Natural killer cell treated with Interleukin-12 subunit alpha and Interleukin-12 subunit beta and Interleukin-15 and Interleukin-18, amount 100 ng/mL, for 72 hours (primary cell): ENCODE data around the gene CRYBB2. TPM values are rescaled to one million over a fixed set of nuclear protein-coding genes. Genes with fewer than 3 reads are reported as not detected.

Source experiments
- ATAC-seq, 2 donors: fragments of 150-1000 bp; cut with Tn5 transposase in 1 of 2; sonication (Bioruptor Pico), chemical (Tn5 transposase) in 1 of 2; 2 replicates each; pipeline ENCODE4 v1.10.0; 2021
- DNase-seq: peaks from one replicate; pipeline ENCODE4 v3.0.0; 2022; ENCODE audit warnings: low spot score
- H3K27ac Mint-ChIP-seq, 2 donors: 1 replicate in 1 of 2; 2 replicates in 1 of 2; pipeline ENCODE4 v1.8.0; 2022; ENCODE audit warnings: mixed read lengths in 2 of 2, mild to moderate bottlenecking in 1 of 2, moderate library complexity in 1 of 2
- H3K27me3 Mint-ChIP-seq, 2 donors: 1 replicate in 1 of 2; 2 replicates in 1 of 2; pipeline ENCODE4 v1.8.0; 2022; ENCODE audit warnings: mixed read lengths in 2 of 2
- H3K36me3 Mint-ChIP-seq: one replicate; pipeline ENCODE4 v1.8.0; 2022; ENCODE audit warnings: mixed read lengths
- H3K4me1 Mint-ChIP-seq, 2 donors: 1 replicate in 1 of 2; 2 replicates in 1 of 2; pipeline ENCODE4 v1.8.0; 2022; ENCODE audit warnings: low read depth in 2 of 2, mixed read lengths in 2 of 2, mild to moderate bottlenecking in 1 of 2
- H3K4me3 Mint-ChIP-seq: one replicate; pipeline ENCODE4 v1.8.0; 2022; ENCODE audit warnings: mixed read lengths
- H3K9me3 Mint-ChIP-seq: 2 replicates; pipeline ENCODE4 v1.8.0; 2022; ENCODE audit warnings: mixed read lengths
- total RNA-seq, 2 donors: library from RNA; stranded (reverse); gene quantifications; one replicate each; pipeline ENCODE4 v1.2.3, GENCODE V29; 2022

CRYBB2 gene
- total RNA-seq, 2 donors from 2014 or later: not detected

DNA sequence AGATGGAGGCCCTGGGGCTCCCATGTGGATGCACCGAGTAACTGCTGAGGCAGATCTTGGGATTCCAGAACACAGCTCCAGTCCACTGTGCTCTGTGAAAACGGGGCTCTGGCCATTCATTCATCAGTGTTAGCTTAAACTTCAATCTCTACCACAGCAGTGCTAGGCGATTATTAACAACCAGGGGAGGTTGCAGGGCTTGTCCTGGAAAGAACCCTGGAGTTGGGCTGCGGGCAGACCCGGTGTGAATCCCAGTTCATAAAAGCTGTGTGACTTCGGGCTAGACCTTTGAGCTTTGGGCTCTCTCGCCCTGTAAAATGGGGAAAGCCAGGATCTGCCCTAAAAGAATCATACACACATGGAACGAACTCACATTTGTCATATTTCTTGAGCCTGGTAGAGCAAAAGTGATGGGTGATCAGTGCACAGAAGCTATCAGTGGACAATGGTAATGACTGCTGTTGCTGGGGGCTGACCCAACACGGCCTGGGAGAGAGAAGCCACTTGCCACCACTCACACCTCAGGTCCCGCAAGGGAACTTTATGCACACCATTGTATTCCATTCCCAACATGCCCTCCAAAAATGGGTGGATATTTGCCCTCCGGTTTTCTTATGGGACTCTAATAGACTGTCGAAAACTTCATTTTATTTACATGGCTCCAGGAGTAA, 35.4 kb upstream of the CRYBB2 start:
- Mint-ChIP-seq H3K4me1 (peaks cover 0 to 4% of the 10 kb centered on the region in 2 donors), H3K27me3 (peaks cover 0 to 3% of the 10 kb centered on the region in 2 donors), H3K27ac (no peak overlapping the region), H3K36me3 (peaks cover 14% of the 10 kb centered on the region), H3K9me3 (peaks cover 4% of the 10 kb centered on the region), H3K4me3 (no peak overlapping the region)
- ATAC-seq: no peak
- DNase-seq: no peak

GRCh38 chr22:25186140-25186539, 33.3 kb upstream of the CRYBB2 start:
- peaks cover 0 to 3% of the 10 kb centered on the region in 2 donors for H3K27me3 Mint-ChIP-seq
- H3K4me3 Mint-ChIP-seq: no peak overlapping the region
- ATAC-seq (no peak), DNase-seq (no peak)
- H3K27ac Mint-ChIP-seq: no peak overlapping the region
- H3K9me3 Mint-ChIP-seq: no peaks in the 10 kb centered on the region
- peaks cover 0 to 4% of the 10 kb centered on the region in 2 donors for H3K4me1 Mint-ChIP-seq
- H3K36me3 Mint-ChIP-seq: peaks cover 5% of the 10 kb centered on the region

- H3K4me1 Mint-ChIP-seq: peaks cover 0 to under 1% of the 10 kb centered on the region in 2 donors
- DNase-seq (no peak), ATAC-seq (no peak)
- H3K27ac Mint-ChIP-seq: no peak overlapping the region
- H3K4me3 Mint-ChIP-seq: no peak overlapping the region
- no peaks in the 10 kb centered on the region for H3K9me3 Mint-ChIP-seq
- H3K36me3 Mint-ChIP-seq: peaks cover under 1% of the 10 kb centered on the region
- no peaks in the 10 kb centered on the region for H3K27me3 Mint-ChIP-seq
These were observed 32.0 kb upstream of the CRYBB2 start for GRCh38 chr22:25187469-25187868.

DNA sequence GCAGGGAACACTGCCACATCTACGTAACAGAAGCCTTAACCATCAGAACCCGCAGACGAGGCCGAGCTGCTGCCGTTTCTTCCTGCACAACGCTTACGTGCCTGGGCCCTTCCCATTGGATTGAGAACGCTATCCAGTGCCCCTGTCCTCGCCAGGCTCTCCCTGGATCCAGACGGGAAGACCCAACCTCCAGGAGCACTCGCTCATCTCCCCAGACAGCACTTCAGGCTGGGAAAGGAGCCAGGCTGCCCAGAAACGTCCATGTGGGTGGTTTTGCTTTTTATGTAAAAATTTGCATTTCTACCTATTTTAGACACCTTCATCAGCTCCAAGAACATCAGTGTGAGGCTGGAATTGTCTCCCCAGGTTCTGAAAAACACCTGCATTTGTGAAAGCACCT, 27.0 kb upstream of the CRYBB2 start:
- H3K9me3 Mint-ChIP-seq: no peaks in the 10 kb centered on the region
- DNase-seq (no peak), ATAC-seq (no peak)
- H3K27ac Mint-ChIP-seq: no peak overlapping the region
- H3K36me3 Mint-ChIP-seq: no peaks in the 10 kb centered on the region
- no peak overlapping the region for H3K4me3 Mint-ChIP-seq
- H3K27me3 Mint-ChIP-seq: no peaks in the 10 kb centered on the region
- H3K4me1 Mint-ChIP-seq: no peaks in the 10 kb centered on the region

DNA sequence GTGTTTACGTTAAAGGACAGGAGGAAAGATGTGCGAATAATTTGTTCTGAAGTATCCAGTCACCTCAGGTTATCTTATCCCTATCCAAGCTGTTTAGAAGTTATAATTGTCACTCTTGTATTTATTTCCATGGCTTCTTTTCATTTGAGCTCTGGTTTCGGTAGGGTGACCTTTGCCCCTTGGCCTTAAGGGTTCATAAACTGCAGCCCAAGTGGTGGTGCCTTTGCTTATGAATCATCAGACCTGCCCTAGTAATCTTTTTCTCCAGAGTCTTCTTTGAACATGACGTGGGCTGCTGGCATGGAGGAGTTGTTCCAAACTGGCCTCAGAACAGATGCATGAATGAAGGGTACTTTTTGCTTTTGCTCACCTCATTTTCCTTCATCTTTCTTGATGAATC, 26.3 kb upstream of the CRYBB2 start:
- no peak overlapping the region for H3K4me3 Mint-ChIP-seq
- ATAC-seq (no peak), DNase-seq (no peak)
- H3K36me3 Mint-ChIP-seq: no peaks in the 10 kb centered on the region
- H3K27me3 Mint-ChIP-seq: no peaks in the 10 kb centered on the region
- no peaks in the 10 kb centered on the region for H3K9me3 Mint-ChIP-seq
- H3K27ac Mint-ChIP-seq: no peak overlapping the region
- no peaks in the 10 kb centered on the region for H3K4me1 Mint-ChIP-seq

- no peaks in the 10 kb centered on the region for H3K36me3 Mint-ChIP-seq
- ATAC-seq (no peak), DNase-seq (no peak)
- H3K4me1 Mint-ChIP-seq: no peaks in the 10 kb centered on the region
- H3K4me3 Mint-ChIP-seq: no peak overlapping the region
- H3K27ac Mint-ChIP-seq: no peak overlapping the region
- H3K27me3 Mint-ChIP-seq: no peaks in the 10 kb centered on the region
- no peaks in the 10 kb centered on the region for H3K9me3 Mint-ChIP-seq
These were observed 25.9 kb upstream of the CRYBB2 start for GRCh38 chr22:25193548-25193947.

DNA sequence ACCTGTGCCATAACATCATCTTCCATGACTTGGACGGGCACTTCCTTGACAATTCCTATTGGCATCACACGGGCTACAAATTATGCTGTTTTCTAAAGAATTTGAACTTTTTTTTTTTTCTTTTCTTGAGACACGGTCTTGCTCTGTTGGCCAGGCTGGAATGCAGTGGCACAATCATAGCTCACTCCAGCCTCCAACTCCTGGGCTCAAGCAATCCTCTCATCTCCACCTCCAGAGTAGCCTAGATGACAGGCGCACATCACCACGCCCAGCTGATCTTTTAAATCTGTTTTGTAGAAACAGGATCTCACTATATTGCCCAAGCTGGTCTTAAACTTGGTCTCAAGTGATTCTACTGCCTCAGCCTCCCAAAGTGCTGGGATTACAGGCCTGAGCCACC, 23.1 kb upstream of the CRYBB2 start:
- no peaks in the 10 kb centered on the region for H3K4me1 Mint-ChIP-seq
- ATAC-seq (no peak), DNase-seq (no peak)
- H3K27ac Mint-ChIP-seq: no peak overlapping the region
- no peaks in the 10 kb centered on the region for H3K27me3 Mint-ChIP-seq
- no peak overlapping the region for H3K4me3 Mint-ChIP-seq
- H3K36me3 Mint-ChIP-seq: no peaks in the 10 kb centered on the region
- H3K9me3 Mint-ChIP-seq: no peaks in the 10 kb centered on the region

GRCh38 chr22:25197340-25197739, 22.1 kb upstream of the CRYBB2 start:
- H3K4me3 Mint-ChIP-seq: no peak overlapping the region
- no peaks in the 10 kb centered on the region for H3K4me1 Mint-ChIP-seq
- no peaks in the 10 kb centered on the region for H3K36me3 Mint-ChIP-seq
- no peak for ATAC-seq
- H3K27ac Mint-ChIP-seq: no peak overlapping the region
- DNase-seq: no peak
- no peaks in the 10 kb centered on the region for H3K27me3 Mint-ChIP-seq
- no peaks in the 10 kb centered on the region for H3K9me3 Mint-ChIP-seq

DNA sequence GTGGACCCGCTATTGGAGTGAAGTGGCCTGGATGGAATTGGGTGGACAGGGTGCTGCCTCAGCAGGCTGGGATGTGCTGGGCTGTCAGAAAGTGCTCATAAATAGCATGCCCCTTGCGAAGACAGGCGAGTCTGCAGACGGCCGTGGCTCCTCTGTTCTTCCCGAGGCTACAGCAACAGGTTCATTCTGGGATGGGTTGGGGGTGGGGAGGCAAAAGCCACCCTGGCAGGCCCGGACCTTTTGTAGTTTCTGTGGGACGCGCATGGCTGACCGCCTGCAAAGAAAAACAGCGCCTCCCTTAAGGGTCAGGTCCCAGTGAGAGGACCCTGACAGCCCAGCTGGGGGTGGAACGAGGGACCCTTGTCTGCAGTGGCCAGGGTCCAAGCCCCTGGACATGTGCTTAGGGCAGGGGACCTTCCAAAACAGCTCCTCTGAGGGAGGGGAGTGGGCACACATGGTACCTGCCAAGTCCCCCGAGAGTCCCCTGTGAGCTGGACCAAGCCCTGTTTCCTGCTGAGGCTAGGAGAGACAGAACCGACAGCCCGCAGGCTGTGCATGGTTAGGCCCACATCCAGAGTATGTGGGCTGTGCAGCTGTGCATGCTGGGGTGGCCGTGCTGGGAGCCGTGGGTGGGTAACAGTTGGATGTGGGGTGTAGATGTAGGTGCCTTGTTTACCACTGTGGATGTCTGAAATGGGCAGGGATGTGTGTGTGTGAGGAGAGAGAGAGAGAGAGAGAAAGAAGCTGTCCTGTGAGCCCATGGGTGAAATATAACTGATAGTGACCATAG, 19.5 kb upstream of the CRYBB2 start, which contains the start of gene CRYBB3:
TSS of gene CRYBB3 (plus strand) at position 128 of the 790 bp plus-strand sequence. CDS start 1,539 bp downstream, outside the sequence.
- Mint-ChIP-seq H3K36me3 (no peaks in the 10 kb centered on the region), H3K9me3 (no peaks in the 10 kb centered on the region), H3K27me3 (no peaks in the 10 kb centered on the region), H3K4me3 (no peak within 1 kb of the TSS), H3K4me1 (no peaks in the 10 kb centered on the region), H3K27ac (no peak within 1 kb of the TSS)
- ATAC-seq (no peak), DNase-seq (no peak)

- Mint-ChIP-seq H3K4me3 (no peak overlapping the region), H3K27me3 (no peaks in the 10 kb centered on the region), H3K4me1 (no peaks in the 10 kb centered on the region), H3K36me3 (no peaks in the 10 kb centered on the region), H3K9me3 (no peaks in the 10 kb centered on the region), H3K27ac (no peak overlapping the region)
- DNase-seq (no peak), ATAC-seq (no peak)
These were observed 18.5 kb upstream of the CRYBB2 start for GRCh38 chr22:25200967-25201366.

DNA sequence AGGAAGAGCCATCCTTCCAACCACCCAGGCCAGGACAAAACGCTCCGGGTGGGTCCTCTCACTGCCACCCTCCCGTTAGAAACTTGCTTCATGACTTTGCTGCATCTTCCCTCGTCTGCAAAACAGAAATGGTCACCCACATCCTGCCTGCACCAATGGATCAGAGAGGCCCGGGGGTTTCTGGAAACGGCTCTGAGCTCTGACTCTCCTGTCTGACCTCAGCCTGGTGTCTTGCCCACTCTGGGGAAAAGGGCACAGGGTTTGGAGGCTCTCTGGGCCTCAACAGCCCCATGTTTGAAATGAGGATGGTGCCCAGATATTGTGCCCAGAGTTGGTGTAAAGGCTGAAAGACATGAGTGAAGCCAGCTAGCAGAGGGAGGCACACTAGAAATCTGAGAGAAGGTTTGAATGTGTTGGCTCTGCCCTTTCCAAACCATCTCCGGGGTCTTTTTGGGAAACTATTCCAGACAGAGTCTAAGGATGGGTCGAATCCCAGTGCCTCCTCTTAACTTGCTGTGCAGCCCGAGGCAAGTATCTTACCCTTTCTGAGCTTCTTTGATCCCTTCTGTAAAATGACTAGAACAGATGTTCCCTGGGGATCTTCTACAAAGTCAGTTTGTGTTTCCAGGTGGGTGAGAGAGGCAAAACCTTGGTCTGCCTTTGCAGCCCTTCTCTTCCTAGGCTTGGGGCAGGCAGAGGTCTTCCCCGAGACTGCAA, 17.7 kb upstream of the CRYBB2 start:
- no peak for DNase-seq
- no peaks in the 10 kb centered on the region for H3K27me3 Mint-ChIP-seq
- no peaks in the 10 kb centered on the region for H3K4me1 Mint-ChIP-seq
- no peak overlapping the region for H3K27ac Mint-ChIP-seq
- no peak for ATAC-seq
- no peaks in the 10 kb centered on the region for H3K9me3 Mint-ChIP-seq
- no peaks in the 10 kb centered on the region for H3K36me3 Mint-ChIP-seq
- no peak overlapping the region for H3K4me3 Mint-ChIP-seq

DNA sequence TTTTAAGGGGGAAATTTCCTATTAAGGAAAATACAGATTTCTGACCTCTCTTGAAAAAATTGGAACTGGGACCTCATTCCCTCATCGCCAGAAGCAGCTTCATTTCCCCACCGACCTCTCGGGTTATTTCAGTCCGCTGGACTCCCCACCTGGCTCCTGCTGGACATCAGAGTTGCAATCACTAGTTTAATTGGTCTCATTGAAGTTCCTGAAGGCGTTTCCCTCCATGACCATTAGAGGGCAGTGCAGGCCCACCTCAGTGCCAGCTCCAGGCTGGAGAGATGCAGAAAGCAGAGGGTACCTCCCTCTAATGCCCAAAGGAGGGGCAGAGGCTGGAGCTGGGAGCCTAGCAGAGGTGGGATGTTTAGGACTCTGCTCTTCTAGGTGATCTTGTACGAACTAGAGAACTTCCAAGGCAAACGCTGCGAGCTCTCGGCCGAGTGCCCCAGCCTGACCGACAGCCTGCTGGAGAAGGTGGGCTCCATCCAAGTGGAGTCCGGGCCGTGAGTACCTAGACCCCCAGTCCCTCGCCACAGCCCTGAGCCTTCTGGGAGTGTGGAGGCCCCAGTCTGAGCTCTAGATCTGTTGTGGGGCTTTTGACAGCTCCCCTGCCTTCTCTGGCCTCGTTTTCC, 17.0 kb upstream of the CRYBB2 start:
- Mint-ChIP-seq H3K9me3 (no peaks in the 10 kb centered on the region), H3K4me3 (no peak overlapping the region), H3K27me3 (no peaks in the 10 kb centered on the region), H3K27ac (no peak overlapping the region), H3K4me1 (no peaks in the 10 kb centered on the region), H3K36me3 (no peaks in the 10 kb centered on the region)
- DNase-seq (peak; percentile 68), ATAC-seq (peak; percentile 53 to 58)

GRCh38 chr22:25203082-25203481, 16.4 kb upstream of the CRYBB2 start:
- DNase-seq: no peak
- H3K4me3 Mint-ChIP-seq: no peak overlapping the region
- no peak overlapping the region for H3K27ac Mint-ChIP-seq
- no peaks in the 10 kb centered on the region for H3K36me3 Mint-ChIP-seq
- ATAC-seq: no peak
- H3K9me3 Mint-ChIP-seq: no peaks in the 10 kb centered on the region
- H3K4me1 Mint-ChIP-seq: no peaks in the 10 kb centered on the region
- peaks cover 0 to 4% of the 10 kb centered on the region in 2 donors for H3K27me3 Mint-ChIP-seq
